ENCODE data around the gene SLC47A1.

DNA sequence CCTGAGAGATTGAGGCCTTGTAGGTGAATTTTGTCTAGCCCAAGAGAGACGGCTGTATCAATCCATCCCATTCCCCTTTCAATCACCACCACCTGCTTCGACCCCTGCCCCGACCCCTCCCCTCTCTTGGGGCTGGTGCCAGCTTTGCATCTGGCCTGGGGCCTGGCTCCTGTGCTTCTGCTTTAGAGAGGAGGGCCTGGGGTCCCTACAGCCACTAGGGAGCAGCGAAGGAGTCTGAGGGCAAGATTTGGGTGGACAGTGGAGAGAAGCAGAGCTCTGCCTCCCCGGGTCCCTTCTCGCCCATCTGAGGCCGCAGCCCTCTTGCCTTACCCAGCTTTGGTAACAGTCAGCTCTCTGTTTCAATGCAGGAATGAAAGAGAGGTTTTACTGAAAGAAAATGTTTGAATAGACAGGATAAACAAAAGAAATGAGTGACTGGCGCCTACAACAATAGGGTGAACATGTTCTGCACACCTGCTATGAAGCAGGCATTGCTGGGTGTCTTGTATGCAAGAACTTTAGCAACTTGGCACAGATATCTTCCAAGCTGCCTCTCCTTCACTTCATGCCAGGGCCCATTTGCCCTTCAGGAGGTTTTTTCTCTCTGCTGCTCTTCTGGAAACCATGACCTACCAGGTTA lies 57.4 kb downstream of the SLC47A1 start:
- no peak for TF ChIP-seq GTF2F1 (IDR thresholded peaks at IDR 0.05; ENCODE audit: borderline replicate concordance, low read depth, low read length)
- TF ChIP-seq, protein P1, sequence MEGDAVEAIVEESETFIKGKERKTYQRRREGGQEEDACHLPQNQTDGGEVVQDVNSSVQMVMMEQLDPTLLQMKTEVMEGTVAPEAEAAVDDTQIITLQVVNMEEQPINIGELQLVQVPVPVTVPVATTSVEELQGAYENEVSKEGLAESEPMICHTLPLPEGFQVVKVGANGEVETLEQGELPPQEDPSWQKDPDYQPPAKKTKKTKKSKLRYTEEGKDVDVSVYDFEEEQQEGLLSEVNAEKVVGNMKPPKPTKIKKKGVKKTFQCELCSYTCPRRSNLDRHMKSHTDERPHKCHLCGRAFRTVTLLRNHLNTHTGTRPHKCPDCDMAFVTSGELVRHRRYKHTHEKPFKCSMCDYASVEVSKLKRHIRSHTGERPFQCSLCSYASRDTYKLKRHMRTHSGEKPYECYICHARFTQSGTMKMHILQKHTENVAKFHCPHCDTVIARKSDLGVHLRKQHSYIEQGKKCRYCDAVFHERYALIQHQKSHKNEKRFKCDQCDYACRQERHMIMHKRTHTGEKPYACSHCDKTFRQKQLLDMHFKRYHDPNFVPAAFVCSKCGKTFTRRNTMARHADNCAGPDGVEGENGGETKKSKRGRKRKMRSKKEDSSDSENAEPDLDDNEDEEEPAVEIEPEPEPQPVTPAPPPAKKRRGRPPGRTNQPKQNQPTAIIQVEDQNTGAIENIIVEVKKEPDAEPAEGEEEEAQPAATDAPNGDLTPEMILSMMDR (IDR thresholded peaks at IDR 0.05; ENCODE audit: control extremely low read depth in 1 of 3, insufficient read depth in 1 of 3, low read depth in 1 of 3, low read length in 3 of 3): peak; percentile 21 to 29 (median 24); a peak in 3 of 4 replicates
- TF ChIP-seq CHD2 (IDR thresholded peaks at IDR 0.05; ENCODE audit: low read length): no peak
- no peak for TF ChIP-seq POLR2A (IDR thresholded peaks at IDR 0.05; ENCODE audit: control extremely low read depth in 1 of 2, low read depth in 2 of 2, low read length in 2 of 2)
- TF ChIP-seq GABPA (IDR thresholded peaks at IDR 0.05; ENCODE audit: borderline replicate concordance, insufficient read depth, low read length): no peak
- no peak for TF ChIP-seq SAP30 (IDR thresholded peaks at IDR 0.05; ENCODE audit: insufficient read depth, insufficient replicate concordance, low read length)
- no peak for TF ChIP-seq JUND (IDR thresholded peaks at IDR 0.05; ENCODE audit: low read length)
- peak; percentile 24 to 47 for TF ChIP-seq RAD21 (IDR thresholded peaks at IDR 0.05 in 1 of 2, conservative IDR thresholded peaks at IDR 0.05 in 1 of 2; ENCODE audit: low read depth in 2 of 2, low read length in 2 of 2)
- TF ChIP-seq EZH2 (IDR thresholded peaks at IDR 0.05; ENCODE audit: low read depth, low read length, severe bottlenecking): no peak
- no peak for TF ChIP-seq EP300 (IDR thresholded peaks at IDR 0.05; ENCODE audit: borderline replicate concordance in 1 of 2, low read depth in 2 of 2, low read length in 2 of 2)
- no peak for TF ChIP-seq NRF1 (IDR thresholded peaks at IDR 0.05; ENCODE audit: low read depth, low read length)
- TF ChIP-seq RNF2 (IDR thresholded peaks at IDR 0.05; ENCODE audit: borderline replicate concordance, low read depth, low read length, missing control alignments, poor library complexity, severe bottlenecking): no peak
- TF ChIP-seq RFX5 (IDR thresholded peaks at IDR 0.05; ENCODE audit: borderline replicate concordance, low read depth, low read length): no peak
- no peak for TF ChIP-seq PHF8 (conservative IDR thresholded peaks at IDR 0.05; ENCODE audit: low read depth, low read length)

Data from H1 (cell line).